A673 (cell line): ENCODE results near the gene FUT4. TPM values are rescaled to one million over a fixed set of nuclear protein-coding genes. Genes with fewer than 3 reads are reported as not detected.

Experiments used
- Bru-seq: library from RNA; stranded (reverse); fragments of 400-500 nt; gene quantifications from one replicate; lab custom pipeline; 2021; lab: Mats Ljungman, UMichigan
- BruChase-seq, 2 experiments: library from RNA; stranded (reverse); fragments of 400-500 nt; gene quantifications; one replicate each; lab custom pipeline; 2021; lab: Mats Ljungman, UMichigan
- BruUV-seq: library from RNA; stranded (reverse); fragments of 400-500 nt; replicated peaks from 2 replicates; lab custom pipeline; 2021; lab: Mats Ljungman, UMichigan
- CTCF ChIA-PET: fragments of 300-600 bp; sonication (Branson Sonifier 250); formaldehyde crosslinking; loops from one replicate; lab custom pipeline; 2022; ENCODE audit warnings: antibody characterized with exemption; lab: Charles Lee
- POLR2A ChIA-PET: fragments of 300-600 bp; sonication (Branson Sonifier 250); formaldehyde crosslinking; loops from one replicate; lab custom pipeline; 2022; ENCODE audit warnings: antibody characterized with exemption; ENCODE audit not compliant: low non-redundant PET; lab: Charles Lee
- DNase-seq: peaks from one replicate; pipeline ENCODE4 v3.0.0-alpha.2; 2015; ENCODE audit warnings: low spot score
- H3K27ac ChIP-seq: fragments of 200-600 bp; sonication (generic); 2 replicates; pipeline ENCODE4 v1.5.1; 2016; ENCODE audit warnings: mixed run types, low read depth, mild to moderate bottlenecking, mixed read lengths, antibody characterized with exemption, low read length; ENCODE audit not compliant: poor library complexity, severe bottlenecking
- H3K27me3 ChIP-seq: fragments of 200-600 bp; sonication (generic); replicated peaks from 2 replicates; pipeline ENCODE4 v1.6.1; 2017; ENCODE audit warnings: mixed run types, low read depth, mild to moderate bottlenecking, mixed read lengths, antibody characterized with exemption, low read length; ENCODE audit not compliant: insufficient read depth, poor library complexity
- H3K36me3 ChIP-seq: fragments of 200-600 bp; sonication (generic); 2 replicates; pipeline ENCODE4 v1.6.1; 2016; ENCODE audit warnings: mixed run types, mild to moderate bottlenecking, mixed read lengths, antibody characterized with exemption, low read length; ENCODE audit not compliant: insufficient read depth, poor library complexity, severe bottlenecking
- H3K4me1 ChIP-seq: fragments of 200-600 bp; sonication (generic); 2 replicates; pipeline ENCODE4 v1.6.1; 2017; ENCODE audit warnings: mixed run types, mild to moderate bottlenecking, mixed read lengths, antibody characterized with exemption, low read length; ENCODE audit not compliant: insufficient read depth, poor library complexity, severe bottlenecking
- H3K4me3 ChIP-seq: fragments of 200-600 bp; sonication (generic); 2 replicates; pipeline ENCODE4 v1.5.1; 2016; ENCODE audit warnings: low read depth, mixed run types, mild to moderate bottlenecking, mixed read lengths, low read length; ENCODE audit not compliant: poor library complexity, severe bottlenecking
- H3K9me3 ChIP-seq: fragments of 200-600 bp; sonication (generic); 2 replicates; pipeline ENCODE4 v1.6.1; 2016; ENCODE audit warnings: mixed run types, low read depth, mild to moderate bottlenecking, mixed read lengths, antibody characterized with exemption, low read length; ENCODE audit not compliant: poor library complexity, severe bottlenecking
- CTCF ChIP-seq: fragments of 300-800, 200-600 bp; sonication (generic); conservative IDR thresholded peaks from 2 replicates; pipeline ENCODE4 v1.5.1; 2017; ENCODE audit warnings: low read depth, mild to moderate bottlenecking, antibody characterized with exemption, low read length, moderate library complexity, mixed read lengths
- EZH2 ChIP-seq: fragments of 200-600 bp; sonication (generic); IDR thresholded peaks from 2 replicates; pipeline ENCODE4 v1.6.1; 2017; ENCODE audit warnings: borderline replicate concordance, low read depth, mild to moderate bottlenecking, mixed read lengths, antibody characterized with exemption, low read length; ENCODE audit not compliant: poor library complexity, severe bottlenecking
- intact Hi-C: fragments of 100-400 bp; cut with micrococcal nuclease; formaldehyde crosslinking; loops from one replicate; pipeline ENCODE4 v1.10.0; 2022; ENCODE audit not compliant: unreplicated experiment
- long read RNA-seq: library from polyadenylated mRNA; stranded (forward); transcript quantifications from one replicate; pipeline ENCODE4 v2.0.0, GENCODE V29; 2022
- total RNA-seq: library from RNA; stranded (reverse); gene quantifications from 2 replicates; pipeline ENCODE4 v1.2.3, GENCODE V29; 2021

The FUT4 gene
- total RNA-seq, result 6.8 and 7.7 TPM in 2 replicates
- Bru-seq, nascent RNA, result percentile 84 among the genes with signal in this experiment
- percentile 91 among the genes with signal in this experiment for BruChase-seq, experiment 1, labeled RNA remaining after a 2-hour chase
- BruChase-seq, experiment 2, labeled RNA remaining after a 6-hour chase, result percentile 69 among the genes with signal in this experiment
- long read RNA-seq, full-length matches to known transcripts, result 14 of 14 reads
- long read RNA-seq, partial matches to known transcripts, result 0 of 14 reads
- long read RNA-seq, other reads (novel, unspliced or antisense), result 0 of 14 reads

- H3K9me3 ChIP-seq, result no peaks in the 10 kb centered on the region
- peak; percentile 24; the same call in 1 of the 2 replicates for TF ChIP-seq CTCF
- TF ChIP-seq EZH2, result no peak
- H3K4me1 ChIP-seq, result peaks cover 26% of the 10 kb centered on the region
- ChIA-PET CTCF (no interaction called here), POLR2A (no interaction called here)
- no TSS peak for BruUV-seq
- intact Hi-C loops, result no loop called here
- H3K4me3 ChIP-seq, result peak within 1 kb of the TSS; percentile 73
- H3K27ac ChIP-seq, result peak within 1 kb of the TSS; percentile 97
- peaks cover 7% of the 10 kb centered on the region for H3K36me3 ChIP-seq
- H3K27me3 ChIP-seq, result no peaks in the 10 kb centered on the region
- DNase-seq, result peak; percentile 92
Observed at GRCh38 chr11:94543695-94544645, at the start of gene FUT4. TSS of gene FUT4 (plus strand) at chr11:94543921. CDS start at chr11:94544134, 213 bp downstream.

- TF ChIP-seq EZH2, result no peak
- no TSS peak for BruUV-seq
- no peaks in the 10 kb centered on the region for H3K9me3 ChIP-seq
- ChIA-PET CTCF (no interaction called here), POLR2A (no interaction called here)
- peaks cover 26% of the 10 kb centered on the region for H3K36me3 ChIP-seq
- intact Hi-C loops, result loop anchor here (5.0 kb wide), 1 partner anchor 367 kb away; the partner anchor contains the start of gene PANX1
- DNase-seq, result no peak
- H3K27me3 ChIP-seq, result no peaks in the 10 kb centered on the region
- H3K4me1 ChIP-seq, result peaks cover 14% of the 10 kb centered on the region
- peak overlapping the region; percentile 69 for H3K4me3 ChIP-seq
- peak overlapping the region; percentile 92 for H3K27ac ChIP-seq
Observed at GRCh38 chr11:94494126-94494680, 49.5 kb upstream of the FUT4 start.

GRCh38 chr11:94500181-94500580 lies 43.5 kb upstream of the FUT4 start:
- Histone ChIP-seq H3K27ac (no peak overlapping the region), H3K9me3 (no peaks in the 10 kb centered on the region), H3K4me1 (peaks cover 1% of the 10 kb centered on the region), H3K4me3 (no peak overlapping the region), H3K36me3 (peaks cover 26% of the 10 kb centered on the region), H3K27me3 (no peaks in the 10 kb centered on the region)
- no peak for TF ChIP-seq EZH2
- TF ChIP-seq CTCF, result no peak
- ChIA-PET CTCF (interaction anchor here (0.7 kb wide), 1 partner anchor 605 kb away, joined by 4 read pairs; no protein-coding TSS in a partner anchor), POLR2A (no interaction called here)
- intact Hi-C loops, result loop anchor here (5.0 to 10.0 kb wide), 3 partner anchors 173 to 1265 kb away; no protein-coding TSS in a partner anchor
- no TSS peak for BruUV-seq
- no peak for DNase-seq
